Measurements from ENCODE around the gene CSF1.

DNA sequence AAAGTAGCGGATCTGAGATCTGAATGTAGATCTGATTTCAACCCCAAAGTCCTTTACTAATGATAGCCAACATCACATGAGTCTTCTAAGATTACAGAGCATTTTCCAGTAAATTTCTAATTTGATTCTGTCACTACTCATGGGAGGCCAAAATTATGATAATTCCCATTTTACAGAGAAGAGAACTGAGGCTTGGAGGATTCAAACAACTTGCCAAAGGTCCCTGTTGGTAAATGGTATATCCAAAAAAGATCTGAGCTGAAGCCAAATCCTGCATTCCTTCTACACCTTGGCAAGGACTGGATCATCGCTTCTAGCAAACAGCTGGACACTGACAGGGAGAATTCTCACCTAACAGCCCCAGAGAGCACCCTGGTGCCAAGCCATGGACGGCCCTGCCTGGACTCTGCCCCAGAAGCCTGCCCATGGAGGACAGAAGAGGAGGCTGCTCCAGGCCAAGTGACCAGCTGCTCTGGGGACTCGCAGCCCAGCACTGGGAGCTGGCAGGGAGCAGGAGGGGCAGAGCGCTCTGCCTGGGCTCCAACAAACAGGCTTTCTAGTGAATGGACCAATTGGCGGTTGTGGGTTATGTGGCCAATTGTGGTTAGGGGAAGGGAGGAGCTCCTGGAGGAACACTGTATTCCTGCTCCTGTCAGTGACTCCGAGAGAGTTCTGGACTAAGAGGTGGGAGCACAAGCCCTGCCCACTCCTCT, 6.4 kb upstream of the CSF1 start:
- TF ChIP-seq ELF4 (IDR thresholded peaks at IDR 0.05): no peak
- no peak for TF ChIP-seq SP1 (IDR thresholded peaks at IDR 0.05)
- no peak for TF ChIP-seq BHLHE40 (IDR thresholded peaks at IDR 0.05; ENCODE audit: borderline replicate concordance)
- no peak for TF ChIP-seq L3MBTL2 (conservative IDR thresholded peaks at IDR 0.05)
- TF ChIP-seq FOXA1 (IDR thresholded peaks at IDR 0.05): no peak
- TF ChIP-seq ARNT (IDR thresholded peaks at IDR 0.05): no peak
